HUES6 (cell line): ENCODE results near the gene RAVER2.

Experiments used
- H3K27ac ChIP-seq: 2 replicates; pipeline ENCODE4 v1.7.0; 2013; ENCODE audit warnings: low read depth, mild to moderate bottlenecking, low read length, inconsistent platforms
- H3K27me3 ChIP-seq: 2 replicates; pipeline ENCODE4 v1.6.1; 2013; ENCODE audit warnings: low read length; ENCODE audit not compliant: control insufficient read depth, insufficient read depth
- H3K36me3 ChIP-seq: 2 replicates; pipeline ENCODE4 v1.6.1; 2013; ENCODE audit warnings: low read length; ENCODE audit not compliant: control insufficient read depth, insufficient read depth
- H3K4me1 ChIP-seq: 2 replicates; pipeline ENCODE4 v1.6.1; 2013; ENCODE audit warnings: low read length; ENCODE audit not compliant: control insufficient read depth, insufficient read depth
- H3K4me3 ChIP-seq: 2 replicates; pipeline ENCODE4 v1.5.1; 2013; ENCODE audit warnings: low read depth, low read length
- H3K9ac ChIP-seq: one replicate; pipeline ENCODE4 v1.6.1; 2013; ENCODE audit warnings: mild to moderate bottlenecking, low read length
- H3K9me3 ChIP-seq: 2 replicates; pipeline ENCODE4 v1.6.1; 2013; ENCODE audit warnings: low read depth, low read length; ENCODE audit not compliant: control insufficient read depth, insufficient read depth

Gene RAVER2

DNA sequence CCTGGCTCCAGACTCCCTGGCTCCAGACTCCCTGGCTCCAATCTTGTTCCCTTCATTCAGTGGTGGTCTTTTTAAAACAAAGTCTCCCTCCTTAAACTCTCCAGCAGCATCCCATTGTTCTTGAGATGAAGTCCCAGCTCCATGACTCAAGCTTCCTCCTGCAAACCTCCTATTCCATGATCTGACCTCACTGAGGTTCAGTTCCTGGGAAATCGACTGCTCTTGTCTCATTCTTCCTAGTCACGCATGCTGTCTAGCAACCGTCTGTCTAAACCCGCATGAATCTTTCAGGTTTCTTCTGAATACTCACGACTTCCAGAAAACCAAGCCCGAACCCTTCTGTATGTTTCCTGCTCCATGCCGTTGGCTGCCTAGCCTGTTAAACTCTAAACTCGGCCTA lies 91.9 kb downstream of the RAVER2 start:
- H3K4me1 ChIP-seq = no peaks in the 10 kb centered on the region
- H3K9ac ChIP-seq = no peak overlapping the region
- no peak overlapping the region for H3K27ac ChIP-seq
- H3K4me3 ChIP-seq = no peak overlapping the region
- peaks cover 73% of the 10 kb centered on the region for H3K36me3 ChIP-seq
- H3K27me3 ChIP-seq = no peaks in the 10 kb centered on the region
- no peaks in the 10 kb centered on the region for H3K9me3 ChIP-seq

DNA sequence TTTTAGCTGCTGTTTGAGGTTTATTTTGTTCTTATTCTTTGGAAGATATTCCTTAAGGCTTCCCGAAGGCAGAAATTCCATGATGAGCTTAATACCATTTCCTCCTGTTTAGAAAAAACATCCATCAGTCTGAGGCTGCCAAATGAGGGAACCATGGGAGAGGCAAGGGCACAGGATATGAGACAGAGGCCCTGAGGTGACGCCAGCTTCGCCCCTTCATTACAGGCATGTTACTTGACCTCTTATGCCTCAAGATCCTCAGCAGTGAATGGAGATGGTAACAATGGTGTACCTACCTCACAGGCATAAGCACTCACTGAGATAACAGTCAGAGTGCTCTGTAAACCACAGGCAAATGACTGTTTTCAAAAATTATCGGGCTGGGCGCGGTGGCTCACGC lies 93.6 kb downstream of the RAVER2 start:
- Histone ChIP-seq H3K27me3 (no peaks in the 10 kb centered on the region), H3K36me3 (peaks cover 62% of the 10 kb centered on the region), H3K4me1 (no peaks in the 10 kb centered on the region), H3K9ac (no peak overlapping the region), H3K9me3 (no peaks in the 10 kb centered on the region), H3K4me3 (no peak overlapping the region), H3K27ac (no peak overlapping the region)

DNA sequence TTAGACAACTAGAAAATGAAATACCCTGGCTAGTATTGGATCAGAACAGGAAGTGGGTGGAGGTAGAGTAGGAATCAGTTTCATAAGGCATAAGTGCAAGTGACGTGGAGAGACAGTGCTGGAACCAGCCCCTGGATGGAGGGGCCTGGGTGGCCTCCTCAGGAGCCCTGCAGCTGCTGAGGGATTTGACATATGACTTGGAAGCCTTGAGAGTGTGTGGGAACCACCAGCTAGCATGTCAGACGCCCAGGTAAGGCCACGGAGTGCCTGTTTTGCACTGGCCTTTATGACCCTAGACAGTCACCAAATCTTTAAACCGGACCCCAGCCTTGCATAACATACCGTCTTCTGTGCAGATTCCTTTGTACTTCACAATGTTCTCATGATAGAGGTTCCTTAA lies 94.4 kb downstream of the RAVER2 start:
- Histone ChIP-seq H3K27ac (no peak overlapping the region), H3K4me3 (no peak overlapping the region), H3K27me3 (no peaks in the 10 kb centered on the region), H3K9ac (no peak overlapping the region), H3K4me1 (no peaks in the 10 kb centered on the region), H3K9me3 (no peaks in the 10 kb centered on the region), H3K36me3 (peaks cover 61% of the 10 kb centered on the region)

DNA sequence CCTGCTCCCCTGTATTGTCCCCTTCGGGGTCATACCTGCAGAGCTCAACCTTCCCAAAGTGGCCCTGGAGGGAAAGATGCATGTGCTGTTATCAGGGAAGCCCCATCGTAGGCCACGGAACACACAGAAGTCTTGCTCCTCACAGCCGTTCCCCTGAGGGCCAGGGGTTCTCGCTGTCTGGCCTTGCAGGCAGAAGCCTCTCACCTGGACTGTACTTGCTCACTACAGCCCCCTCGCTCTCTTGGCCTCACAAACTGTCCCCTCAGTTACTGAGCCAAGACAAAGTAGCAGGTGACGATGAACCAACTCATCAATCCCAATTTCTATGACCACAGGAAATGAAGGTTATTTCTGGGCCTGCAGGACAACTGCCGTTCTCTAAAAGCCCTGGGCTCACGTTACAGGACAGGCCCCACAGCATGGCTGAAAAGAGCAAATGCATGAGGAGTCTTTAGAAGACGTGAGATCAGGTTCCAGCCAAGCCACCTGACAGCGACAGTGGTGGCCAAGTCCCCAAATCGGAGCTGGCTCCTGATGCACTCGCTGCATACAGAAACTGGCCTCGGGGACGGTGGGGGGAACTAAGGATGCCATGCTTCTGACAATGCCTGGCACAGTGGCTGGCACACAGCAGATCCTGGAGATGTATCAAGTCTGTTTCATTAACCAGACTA lies 95.0 kb downstream of the RAVER2 start:
- Histone ChIP-seq H3K27me3 (no peaks in the 10 kb centered on the region), H3K9ac (no peak overlapping the region), H3K9me3 (no peaks in the 10 kb centered on the region), H3K4me3 (no peak overlapping the region), H3K4me1 (no peaks in the 10 kb centered on the region), H3K27ac (no peak overlapping the region), H3K36me3 (peaks cover 57% of the 10 kb centered on the region)

DNA sequence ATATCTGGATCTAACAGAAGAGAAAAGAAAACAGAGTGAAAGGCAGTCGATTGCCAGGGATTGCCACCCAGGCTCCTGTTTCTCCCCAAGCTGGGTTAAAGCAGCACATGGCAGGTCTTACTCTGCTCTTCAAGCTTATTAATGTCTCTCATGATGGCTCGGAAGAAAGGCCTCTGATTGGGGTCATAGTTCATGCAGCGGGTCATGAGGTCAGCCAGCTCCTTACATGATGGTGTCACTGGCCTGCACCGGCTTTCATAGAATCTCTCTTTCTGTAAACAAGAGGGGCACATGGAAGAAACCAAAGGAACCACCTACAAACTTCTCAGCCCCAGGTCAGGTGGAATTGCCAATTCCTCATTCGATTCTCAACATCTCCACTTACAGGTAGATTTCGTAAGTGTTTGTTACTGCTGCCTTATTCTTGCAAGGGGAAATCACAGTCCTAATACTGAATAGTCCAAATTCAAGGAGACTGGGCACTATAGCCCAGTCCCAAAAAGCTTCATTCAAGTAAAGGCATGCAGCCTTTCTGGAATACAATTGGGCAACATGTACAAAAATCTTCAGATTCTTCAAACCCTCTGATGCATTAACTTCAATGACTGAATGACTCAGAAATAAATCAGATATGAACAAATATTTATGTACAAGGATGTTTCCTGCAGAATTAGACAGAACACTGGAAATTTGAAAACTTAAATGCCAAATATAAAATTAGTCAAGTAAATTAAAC lies 96.6 kb downstream of the RAVER2 start:
- no peak overlapping the region for H3K4me3 ChIP-seq
- H3K36me3 ChIP-seq = peaks cover 59% of the 10 kb centered on the region
- no peak overlapping the region for H3K9ac ChIP-seq

DNA sequence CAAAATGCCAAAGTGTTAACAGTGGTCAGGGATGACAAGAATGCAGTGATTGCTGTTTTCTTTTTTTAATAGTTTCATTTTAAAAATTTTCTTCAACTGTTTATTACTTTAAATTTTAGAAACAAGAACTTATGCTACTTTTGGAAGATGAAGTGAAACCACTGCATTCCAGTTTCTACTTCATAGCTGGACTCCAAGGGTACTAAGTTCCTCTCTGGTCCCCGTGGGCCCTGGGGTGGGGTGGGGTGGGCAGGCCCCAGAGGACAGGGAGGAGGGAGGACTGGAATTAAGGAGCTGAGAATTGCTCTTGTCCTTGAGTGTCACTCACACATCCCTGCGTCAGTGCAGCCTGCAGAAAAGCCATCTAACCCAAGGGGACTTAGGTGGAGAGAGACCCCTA lies 97.3 kb downstream of the RAVER2 start:
- Histone ChIP-seq H3K9ac (no peak overlapping the region), H3K4me3 (no peak overlapping the region), H3K27ac (no peak overlapping the region), H3K4me1 (no peaks in the 10 kb centered on the region), H3K36me3 (peaks cover 52% of the 10 kb centered on the region), H3K27me3 (no peaks in the 10 kb centered on the region), H3K9me3 (no peaks in the 10 kb centered on the region)

More for the DNA sequence above, 96.6 kb downstream of the RAVER2 start:
- no peaks in the 10 kb centered on the region for H3K4me1 ChIP-seq
- no peaks in the 10 kb centered on the region for H3K27me3 ChIP-seq
- H3K27ac ChIP-seq = no peak overlapping the region
- H3K9me3 ChIP-seq = no peaks in the 10 kb centered on the region

DNA sequence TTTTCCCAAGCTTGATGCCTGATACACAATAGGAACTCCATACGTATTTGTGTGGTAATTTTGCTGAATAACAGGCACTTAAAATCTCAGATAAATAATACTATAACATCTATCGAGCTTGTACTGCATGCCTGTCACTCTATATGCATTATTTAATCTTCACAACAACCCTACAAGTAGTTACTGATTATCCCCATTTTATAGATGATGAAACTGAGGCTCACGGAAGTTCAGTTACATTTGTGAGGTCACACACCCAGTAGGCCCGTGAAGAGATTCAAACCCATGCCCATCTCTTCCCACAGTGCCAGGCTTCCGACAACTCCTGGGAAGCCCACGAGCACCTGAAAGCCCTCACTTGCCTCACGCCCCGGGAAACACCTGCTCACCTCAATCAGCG lies 98.8 kb downstream of the RAVER2 start:
- Histone ChIP-seq H3K9me3 (no peaks in the 10 kb centered on the region), H3K9ac (no peak overlapping the region), H3K4me3 (no peak overlapping the region), H3K4me1 (no peaks in the 10 kb centered on the region), H3K27ac (no peak overlapping the region), H3K36me3 (peaks cover 41% of the 10 kb centered on the region), H3K27me3 (no peaks in the 10 kb centered on the region)

DNA sequence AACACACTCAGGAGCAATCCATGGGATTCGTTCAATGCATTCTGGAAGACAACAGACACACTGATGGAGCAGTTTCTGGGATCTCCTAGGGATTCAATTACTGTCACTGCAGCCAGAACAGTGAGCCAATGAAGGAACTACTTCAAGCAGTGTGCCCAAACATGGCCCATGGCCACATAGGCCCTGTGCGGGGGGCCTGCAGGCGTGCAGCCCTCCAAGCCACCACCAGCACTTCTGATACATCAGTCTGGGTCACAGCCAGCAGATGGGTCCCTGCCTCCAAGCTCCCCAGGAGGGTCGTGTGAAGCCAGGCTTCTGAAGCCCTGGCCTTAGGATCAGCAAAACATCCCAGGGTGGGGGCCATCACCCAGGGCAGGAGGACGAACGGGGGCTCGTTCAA lies 99.3 kb downstream of the RAVER2 start:
- peaks cover 40% of the 10 kb centered on the region for H3K36me3 ChIP-seq

DNA sequence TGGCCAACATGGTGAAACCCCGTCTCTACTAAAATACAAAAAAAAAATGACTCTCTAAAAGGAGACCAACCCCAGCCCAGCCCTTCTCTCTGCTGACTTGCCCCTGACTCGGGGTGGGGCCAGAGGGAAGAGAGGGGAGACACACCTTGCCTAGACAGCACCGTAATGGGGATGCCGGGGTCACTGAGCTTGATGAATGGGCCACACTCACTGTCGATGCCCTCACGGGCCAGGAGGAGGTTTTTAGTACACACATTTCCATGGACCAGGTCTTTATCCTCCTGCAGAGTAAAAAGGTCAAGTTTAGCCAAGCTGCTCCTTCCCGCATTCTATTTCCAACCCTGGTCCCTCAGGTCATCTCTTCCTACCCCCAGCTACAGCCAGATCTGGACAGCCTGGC lies 99.7 kb downstream of the RAVER2 start:
- Histone ChIP-seq H3K9ac (no peak overlapping the region), H3K27me3 (no peaks in the 10 kb centered on the region), H3K36me3 (peaks cover 36% of the 10 kb centered on the region), H3K9me3 (no peaks in the 10 kb centered on the region), H3K27ac (no peak overlapping the region), H3K4me3 (no peak overlapping the region), H3K4me1 (no peaks in the 10 kb centered on the region)

More for the DNA sequence above, 99.3 kb downstream of the RAVER2 start:
- Histone ChIP-seq H3K9ac (no peak overlapping the region), H3K9me3 (no peaks in the 10 kb centered on the region), H3K27me3 (no peaks in the 10 kb centered on the region), H3K4me1 (no peaks in the 10 kb centered on the region), H3K4me3 (no peak overlapping the region), H3K27ac (no peak overlapping the region)

DNA sequence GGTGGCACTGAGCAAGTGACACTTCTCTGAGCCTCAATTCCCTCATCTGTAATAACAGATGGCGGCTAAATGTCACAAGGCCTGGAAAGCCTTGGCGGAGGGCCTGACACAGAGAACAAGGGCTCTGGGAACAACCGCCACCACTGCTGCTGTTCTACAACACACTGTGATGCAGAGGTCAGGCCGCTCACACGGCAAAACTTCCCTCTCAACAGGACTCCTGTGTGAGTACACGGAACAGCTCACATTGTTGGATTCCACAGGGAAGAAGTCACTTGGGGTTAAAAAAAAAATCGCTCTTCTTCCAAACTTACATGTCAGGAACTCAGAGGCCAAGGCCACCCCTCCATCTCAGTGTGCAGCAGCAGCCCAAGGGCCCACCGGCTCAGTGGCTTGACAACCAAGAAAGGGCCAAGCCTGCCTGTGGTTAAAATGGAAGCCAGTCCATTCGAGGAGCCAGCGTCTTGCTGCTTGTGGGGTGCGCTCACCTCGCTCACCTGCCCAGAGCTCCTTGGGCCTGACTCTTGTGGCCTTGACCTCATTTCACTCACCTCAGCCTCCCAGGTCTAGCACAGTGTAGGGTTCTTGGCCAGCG lies 101.1 kb downstream of the RAVER2 start:
- H3K9ac ChIP-seq = no peak overlapping the region
- no peak overlapping the region for H3K4me3 ChIP-seq
- H3K9me3 ChIP-seq = no peaks in the 10 kb centered on the region
- H3K4me1 ChIP-seq = no peaks in the 10 kb centered on the region
- no peak overlapping the region for H3K27ac ChIP-seq
- peaks cover 34% of the 10 kb centered on the region for H3K36me3 ChIP-seq
- H3K27me3 ChIP-seq = no peaks in the 10 kb centered on the region
